Right cardiac atrium (tissue), 5 donors: ENCODE data around the gene DHRS12. TPM values are rescaled to one million over a fixed set of nuclear protein-coding genes. Genes with fewer than 3 reads are reported as not detected.

ENCODE experiments used
- ATAC-seq, 2 donors: fragments of 200-7000 bp; cut with Tn5 transposase; one replicate each; pipeline versions ENCODE4 v1.8.0 to v1.9.1; 2020; ENCODE audit warnings: moderate library complexity in 2 of 2, mild to moderate bottlenecking in 1 of 2
- DNase-seq, 3 donors: peaks; one replicate each; pipeline ENCODE4 v3.0.0-alpha.2; 2020
- H3K27ac ChIP-seq: one replicate; pipeline ENCODE4 v1.5.1; 2013; ENCODE audit warnings: mild to moderate bottlenecking, low read length, control low read depth, moderate library complexity
- H3K27me3 ChIP-seq: one replicate; pipeline ENCODE4 v1.6.1; 2013; ENCODE audit not compliant: control insufficient read depth, insufficient read depth
- H3K4me1 ChIP-seq: one replicate; pipeline ENCODE4 v1.6.1; 2013; ENCODE audit warnings: low read length; ENCODE audit not compliant: control insufficient read depth, insufficient read depth
- H3K4me3 ChIP-seq: one replicate; pipeline ENCODE4 v1.5.1; 2013; ENCODE audit warnings: low read length, control low read depth
- H3K9me3 ChIP-seq: one replicate; pipeline ENCODE4 v1.6.1; 2013; ENCODE audit warnings: low read length; ENCODE audit not compliant: control insufficient read depth
- WGBS: extraction: QIAGEN DNeasy Blood & Tissue Kit; methylation state at CpG from one replicate; pipeline ENCODE4 v1.1.7; 2013; 5-methylcytosine and 5-hydroxymethylcytosine counted together
- intact Hi-C, 4 donors: fragments of 100-400 bp; cut with DNase I; formaldehyde crosslinking; loops; one replicate each; pipeline versions ENCODE4 v1.11.0 to v1.14.0; 2022 to 2023
- polyA plus RNA-seq: library from polyadenylated mRNA; stranded (reverse); fragments of 200-250 nt; gene quantifications from one replicate; pipeline ENCODE4 v1.2.3, GENCODE V29; 2013
- total RNA-seq, 4 donors: library from RNA; stranded (reverse); fragmentation: NEBNext Ultra II Directional; extraction: Animal tissue kit (Norgen Biotek cat#: 25700); gene quantifications; one replicate each; pipeline ENCODE4 v1.2.1, GENCODE V29; 2021
- donor health status: healthy with polysubstance abuse.
- donor health status: DM: no; HTN: yes; CAD: no.
- donor health status: DM: no; HTN: no; CAD: no.
- donor health status: DM: no; HTN: yes; CAD: no; lungs with severe emphysema.
- donor health status: DM: yes; HTN: yes; CAD: no.

Gene DHRS12
- total and polyA plus RNA-seq, 5 donors, result 11.1 to 16.5 (median 13.0) TPM

GRCh38 chr13:51780099-51780498 lies 23.9 kb downstream of the DHRS12 start:
- intact Hi-C loops, result loop anchor here in 1 of 4 donors (10.0 kb wide), 1 partner anchor 325 kb away; the partner anchor contains the start of gene INTS6
- no peaks in the 10 kb centered on the region for H3K27me3 ChIP-seq
- H3K9me3 ChIP-seq, result no peaks in the 10 kb centered on the region
- no peak overlapping the region for H3K27ac ChIP-seq
- ATAC-seq, result no peak
- WGBS, result 74% methylated on average over 3 of the region's 3 CpGs
- no peak overlapping the region for H3K4me3 ChIP-seq
- DNase-seq, result peak in 1 of 3 donors; percentile 13
- peaks cover 5% of the 10 kb centered on the region for H3K4me1 ChIP-seq

GRCh38 chr13:51778392-51778791 lies 25.6 kb downstream of the DHRS12 start:
- Histone ChIP-seq H3K27ac (no peak overlapping the region), H3K4me3 (no peak overlapping the region), H3K9me3 (no peaks in the 10 kb centered on the region), H3K4me1 (peaks cover 5% of the 10 kb centered on the region), H3K27me3 (no peaks in the 10 kb centered on the region)
- intact Hi-C loops, result no loop called here
- no peak for ATAC-seq
- DNase-seq, result peak in 2 of 3 donors; percentile 33 to 63
- WGBS, result 78% methylated on average over 11 of the region's 11 CpGs

GRCh38 chr13:51777921-51778320 lies 26.0 kb downstream of the DHRS12 start:
- peak in 1 of 3 donors; percentile 57 for DNase-seq
- H3K27ac ChIP-seq, result no peak overlapping the region
- intact Hi-C loops, result no loop called here
- H3K27me3 ChIP-seq, result no peaks in the 10 kb centered on the region
- H3K9me3 ChIP-seq, result no peaks in the 10 kb centered on the region
- WGBS, result 88% methylated on average over 9 of the region's 9 CpGs
- H3K4me1 ChIP-seq, result peaks cover 5% of the 10 kb centered on the region
- H3K4me3 ChIP-seq, result no peak overlapping the region
- no peak for ATAC-seq

GRCh38 chr13:51776179-51776578 lies 27.8 kb downstream of the DHRS12 start:
- H3K4me3 ChIP-seq, result no peak overlapping the region
- H3K4me1 ChIP-seq, result peaks cover 2% of the 10 kb centered on the region
- ATAC-seq, result no peak
- intact Hi-C loops, result no loop called here
- no peaks in the 10 kb centered on the region for H3K27me3 ChIP-seq
- no peaks in the 10 kb centered on the region for H3K9me3 ChIP-seq
- peak in 1 of 3 donors; percentile 70 for DNase-seq
- 84% methylated on average over 7 of the region's 7 CpGs for WGBS
- no peak overlapping the region for H3K27ac ChIP-seq

- Histone ChIP-seq H3K4me3 (no peak overlapping the region), H3K9me3 (no peaks in the 10 kb centered on the region), H3K4me1 (peaks cover 11% of the 10 kb centered on the region), H3K27ac (no peak overlapping the region), H3K27me3 (no peaks in the 10 kb centered on the region)
- 87% methylated on average over 11 of the region's 11 CpGs for WGBS
- DNase-seq (peak in 1 of 3 donors; percentile 20), ATAC-seq (no peak)
- intact Hi-C loops, result no loop called here
Observed at GRCh38 chr13:51773515-51773914, 30.4 kb downstream of the DHRS12 start.

- 95% methylated on average over 6 of the region's 6 CpGs for WGBS
- Histone ChIP-seq H3K27ac (no peak overlapping the region), H3K4me3 (no peak overlapping the region), H3K9me3 (no peaks in the 10 kb centered on the region), H3K27me3 (no peaks in the 10 kb centered on the region), H3K4me1 (peaks cover 15% of the 10 kb centered on the region)
- ATAC-seq (no peak), DNase-seq (peak in 1 of 3 donors; percentile 7)
- intact Hi-C loops, result no loop called here
Observed at GRCh38 chr13:51772781-51773180, 31.2 kb downstream of the DHRS12 start.

GRCh38 chr13:51772105-51772455 lies 31.9 kb downstream of the DHRS12 start:
- peaks cover 15% of the 10 kb centered on the region for H3K4me1 ChIP-seq
- DNase-seq, result no peak
- H3K27me3 ChIP-seq, result no peaks in the 10 kb centered on the region
- H3K4me3 ChIP-seq, result no peak overlapping the region
- H3K9me3 ChIP-seq, result no peaks in the 10 kb centered on the region
- ATAC-seq, result no peak
- intact Hi-C loops, result no loop called here
- 84% methylated on average over 9 of the region's 9 CpGs for WGBS
- no peak overlapping the region for H3K27ac ChIP-seq

- Histone ChIP-seq H3K4me3 (no peak overlapping the region), H3K27me3 (no peaks in the 10 kb centered on the region), H3K4me1 (peaks cover 15% of the 10 kb centered on the region), H3K9me3 (no peaks in the 10 kb centered on the region), H3K27ac (no peak overlapping the region)
- intact Hi-C loops, result no loop called here
- DNase-seq (peak in 1 of 3 donors; percentile 59), ATAC-seq (peak; percentile 26 to 42)
- 78% methylated on average over 17 of the region's 17 CpGs for WGBS
Observed at GRCh38 chr13:51771418-51772104, 32.4 kb downstream of the DHRS12 start.

GRCh38 chr13:51770681-51771417 lies 33.1 kb downstream of the DHRS12 start:
- DNase-seq, result peak in 2 of 3 donors; percentile 41 to 54

GRCh38 chr13:51770160-51770559 lies 33.8 kb downstream of the DHRS12 start:
- 94% methylated on average over 6 of the region's 6 CpGs for WGBS
- Histone ChIP-seq H3K27ac (peak overlapping the region; percentile 94), H3K4me1 (peaks cover 15% of the 10 kb centered on the region), H3K9me3 (no peaks in the 10 kb centered on the region), H3K4me3 (no peak overlapping the region), H3K27me3 (no peaks in the 10 kb centered on the region)
- ATAC-seq (no peak), DNase-seq (peak in 1 of 3 donors; percentile 35)
- intact Hi-C loops, result no loop called here

More at GRCh38 chr13:51770681-51771417, 33.1 kb downstream of the DHRS12 start:
- Histone ChIP-seq H3K9me3 (no peaks in the 10 kb centered on the region), H3K4me3 (no peak overlapping the region), H3K4me1 (peaks cover 15% of the 10 kb centered on the region), H3K27ac (peak overlapping the region; percentile 94), H3K27me3 (no peaks in the 10 kb centered on the region)
- 91% methylated on average over 11 of the region's 11 CpGs for WGBS
- intact Hi-C loops, result no loop called here
- ATAC-seq, result no peak

GRCh38 chr13:51769455-51770127 lies 34.4 kb downstream of the DHRS12 start:
- Histone ChIP-seq H3K27me3 (no peaks in the 10 kb centered on the region), H3K27ac (peak overlapping the region; percentile 69), H3K4me3 (no peak overlapping the region), H3K9me3 (no peaks in the 10 kb centered on the region), H3K4me1 (peaks cover 18% of the 10 kb centered on the region)
- intact Hi-C loops, result no loop called here
- 35% methylated on average over 11 of the region's 11 CpGs for WGBS
- ATAC-seq (peak; percentile 87 to 89), DNase-seq (peak; percentile 66 to 93 (median 81))
